SK-N-SH treated with all-trans-retinoic acid at 6 μM for 48 hours (cell line): Measurements from ENCODE around the gene RNF115.
A peak's percentile ranks its signal among the peaks of the same experiment; 100 is the strongest.

ENCODE experiments used
- ATAC-seq: fragments of 200-7000 bp; cut with Tn5 transposase; 3 replicates; pipeline ENCODE4 v1.9.1; 2020; ENCODE audit warnings: mild to moderate bottlenecking, moderate library complexity
- ARNTL ChIP-seq: fragments of 450-650 bp; formaldehyde crosslinking; IDR thresholded peaks from 2 replicates; pipeline ENCODE4 v1.5.0; 2020; ENCODE audit warnings: low read depth, mild to moderate bottlenecking, moderate library complexity, borderline replicate concordance
- BACH2 ChIP-seq: fragments of 250-450 bp; sonication (Bioruptor Pico); IDR thresholded peaks from 2 replicates; pipeline ENCODE4 v1.9.0; 2021; ENCODE audit warnings: mild to moderate bottlenecking, borderline replicate concordance
- CREB5 ChIP-seq: fragments of 250-450 bp; sonication (Bioruptor Pico); IDR thresholded peaks from 2 replicates; pipeline ENCODE4 v1.5.1; 2020; ENCODE audit warnings: low read depth, mild to moderate bottlenecking, moderate library complexity
- CSDC2 ChIP-seq: fragments of 250-450 bp; sonication (Bioruptor Pico); IDR thresholded peaks from 2 replicates; pipeline ENCODE4 v1.5.0; 2020; ENCODE audit warnings: mild to moderate bottlenecking, moderate library complexity
- CSRNP3 ChIP-seq: fragments of 250-450 bp; sonication (Bioruptor Pico); IDR thresholded peaks from 2 replicates; pipeline ENCODE4 v1.5.1; 2021; ENCODE audit warnings: mild to moderate bottlenecking, moderate library complexity
- GLIS3 ChIP-seq: fragments of 250-450 bp; sonication (Bioruptor Pico); IDR thresholded peaks from 2 replicates; pipeline ENCODE4 v1.5.0; 2020; ENCODE audit warnings: mild to moderate bottlenecking, moderate library complexity
- OSR1 ChIP-seq: fragments of 250-450 bp; sonication (Bioruptor Pico); IDR thresholded peaks from 2 replicates; pipeline ENCODE4 v1.8.0; 2022; ENCODE audit warnings: moderate library complexity, mild to moderate bottlenecking, inconsistent platforms
- PPARA ChIP-seq: fragments of 250-450 bp; sonication (Bioruptor Pico); IDR thresholded peaks from 2 replicates; pipeline ENCODE4 v1.5.0; 2020; ENCODE audit warnings: mild to moderate bottlenecking, borderline replicate concordance
- RARB ChIP-seq: fragments of 250-450 bp; sonication (Bioruptor Pico); IDR thresholded peaks from 2 replicates; pipeline ENCODE4 v1.8.0; 2021; ENCODE audit warnings: mild to moderate bottlenecking, moderate library complexity
- SNAI2 ChIP-seq: fragments of 250-450 bp; sonication (Bioruptor Pico); IDR thresholded peaks from 2 replicates; pipeline ENCODE4 v1.5.0; 2020; ENCODE audit warnings: mild to moderate bottlenecking, moderate library complexity
- TCF4 ChIP-seq: fragments of 250-450 bp; sonication (Bioruptor Pico); IDR thresholded peaks from 2 replicates; pipeline ENCODE4 v1.8.0; 2021; ENCODE audit warnings: mild to moderate bottlenecking, moderate library complexity, borderline replicate concordance
- TOX ChIP-seq: fragments of 250-450 bp; sonication (Bioruptor Pico); IDR thresholded peaks from 2 replicates; pipeline ENCODE4 v1.8.0; 2021; ENCODE audit warnings: mild to moderate bottlenecking, moderate library complexity, borderline replicate concordance
- TSHZ2 ChIP-seq: fragments of 250-450 bp; sonication (Bioruptor Pico); IDR thresholded peaks from 2 replicates; pipeline ENCODE4 v1.5.0; 2020; ENCODE audit warnings: mild to moderate bottlenecking, moderate library complexity
- ZC3H10 ChIP-seq: fragments of 250-450 bp; sonication (Bioruptor Pico); IDR thresholded peaks from 2 replicates; pipeline ENCODE4 v1.5.1; 2021; ENCODE audit warnings: mild to moderate bottlenecking, moderate library complexity
- ZFP3 ChIP-seq: fragments of 250-450 bp; sonication (Bioruptor Pico); IDR thresholded peaks from 2 replicates; pipeline ENCODE4 v1.5.0; 2020; ENCODE audit warnings: mild to moderate bottlenecking, moderate library complexity
- ZFP30 ChIP-seq: fragments of 450-650 bp; formaldehyde crosslinking; IDR thresholded peaks from 2 replicates; pipeline ENCODE4 v1.5.0; 2022; ENCODE audit warnings: mild to moderate bottlenecking, moderate library complexity
- ZNF565 ChIP-seq: fragments of 450-650 bp; formaldehyde crosslinking; conservative IDR thresholded peaks from 2 replicates; pipeline ENCODE4 v1.5.0; 2020; ENCODE audit warnings: low read depth, mild to moderate bottlenecking, moderate library complexity
- ZNF70 ChIP-seq: fragments of 450-650 bp; formaldehyde crosslinking; IDR thresholded peaks from 2 replicates; pipeline ENCODE4 v1.5.0; 2020; ENCODE audit warnings: mild to moderate bottlenecking, moderate library complexity
- ZNF8 ChIP-seq: fragments of 450-650 bp; formaldehyde crosslinking; IDR thresholded peaks from 2 replicates; pipeline ENCODE4 v1.5.0; 2020; ENCODE audit warnings: mild to moderate bottlenecking, moderate library complexity
- TF ChIP-seq, protein P1 (sequence below): fragments of 250-450 bp; sonication (Bioruptor Pico); IDR thresholded peaks from 2 replicates; pipeline ENCODE4 v1.8.0; 2020; ENCODE audit warnings: mild to moderate bottlenecking, moderate library complexity, borderline replicate concordance

Gene RNF115

GRCh38 chr1:145855426-145855948, 31.6 kb upstream of the RNF115 start (continued):
- TF ChIP-seq CSRNP3 (no peak), RARB (CRISPR knock-in tag) (no peak), ARNTL (CRISPR knock-in tag) (no peak), ZNF565 (CRISPR knock-in tag) (no peak), PPARA (no peak), TCF4 (CRISPR knock-in tag) (no peak)
- TF ChIP-seq, protein P1, sequence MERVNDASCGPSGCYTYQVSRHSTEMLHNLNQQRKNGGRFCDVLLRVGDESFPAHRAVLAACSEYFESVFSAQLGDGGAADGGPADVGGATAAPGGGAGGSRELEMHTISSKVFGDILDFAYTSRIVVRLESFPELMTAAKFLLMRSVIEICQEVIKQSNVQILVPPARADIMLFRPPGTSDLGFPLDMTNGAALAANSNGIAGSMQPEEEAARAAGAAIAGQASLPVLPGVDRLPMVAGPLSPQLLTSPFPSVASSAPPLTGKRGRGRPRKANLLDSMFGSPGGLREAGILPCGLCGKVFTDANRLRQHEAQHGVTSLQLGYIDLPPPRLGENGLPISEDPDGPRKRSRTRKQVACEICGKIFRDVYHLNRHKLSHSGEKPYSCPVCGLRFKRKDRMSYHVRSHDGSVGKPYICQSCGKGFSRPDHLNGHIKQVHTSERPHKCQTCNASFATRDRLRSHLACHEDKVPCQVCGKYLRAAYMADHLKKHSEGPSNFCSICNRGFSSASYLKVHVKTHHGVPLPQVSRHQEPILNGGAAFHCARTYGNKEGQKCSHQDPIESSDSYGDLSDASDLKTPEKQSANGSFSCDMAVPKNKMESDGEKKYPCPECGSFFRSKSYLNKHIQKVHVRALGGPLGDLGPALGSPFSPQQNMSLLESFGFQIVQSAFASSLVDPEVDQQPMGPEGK (CRISPR knock-in tag), result no peak
- TF ChIP-seq, all 23 proteins: peak for 0

GRCh38 chr1:145849356-145850160, 25.7 kb upstream of the RNF115 start:
- peak; percentile 47 for ATAC-seq
- TF ChIP-seq CSRNP3, result no peak
- TF ChIP-seq GLIS3, result no peak
- TF ChIP-seq TSHZ2 (CRISPR knock-in tag), result no peak
- TF ChIP-seq OSR1 (CRISPR knock-in tag), result no peak
- no peak for TF ChIP-seq CSDC2 (CRISPR knock-in tag)
- TF ChIP-seq ZFP30 (CRISPR knock-in tag), result no peak
- no peak for TF ChIP-seq ARNTL (CRISPR knock-in tag)
- TF ChIP-seq CREB5, result no peak
- TF ChIP-seq TOX (CRISPR knock-in tag), result no peak
- no peak for TF ChIP-seq SNAI2 (CRISPR knock-in tag)
- TF ChIP-seq ZFP3, result no peak
- no peak for TF ChIP-seq ZNF8 (CRISPR knock-in tag)

DNA sequence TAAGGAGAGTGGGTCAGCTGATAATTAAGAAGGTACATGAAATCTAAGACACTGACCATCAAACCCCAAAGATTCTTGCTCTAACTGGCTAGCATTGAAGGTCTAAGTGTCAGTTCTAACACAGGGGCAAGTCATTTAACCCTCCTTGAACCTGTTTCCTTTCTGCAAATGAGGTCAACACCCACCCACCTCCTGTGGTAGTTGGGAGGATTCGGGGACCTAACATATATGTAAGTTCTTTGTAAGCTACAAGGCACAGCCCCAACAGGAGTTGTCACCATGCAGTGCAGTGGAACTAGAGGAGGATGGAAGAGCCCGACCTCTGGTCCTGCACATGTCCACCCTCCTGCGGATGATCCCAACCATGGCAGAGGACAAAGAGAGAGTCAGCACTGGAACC, 23.9 kb upstream of the RNF115 start:
- TF ChIP-seq BACH2 (CRISPR knock-in tag) (no peak), CSRNP3 (no peak), ZFP30 (CRISPR knock-in tag) (no peak), TOX (CRISPR knock-in tag) (no peak), ZC3H10 (CRISPR knock-in tag) (no peak), ZNF565 (CRISPR knock-in tag) (no peak), ZFP3 (no peak), ZNF70 (CRISPR knock-in tag) (no peak)
- TF ChIP-seq, protein P1 (CRISPR knock-in tag), result no peak
- no peak for ATAC-seq
